ENCODE results near the gene PPRC1. TPM values are rescaled to one million over a fixed set of nuclear protein-coding genes. Genes with fewer than 3 reads are reported as not detected.
A peak's percentile ranks its signal among the peaks of the same experiment; 100 is the strongest.

Gene PPRC1
- total RNA-seq, 1 donor from 2014 or later, result 8.4 TPM

- peak; percentile 33 for DNase-seq
These were observed 13.3 kb upstream of the PPRC1 start for GRCh38 chr10:102119417-102120141.

GRCh38 chr10:102120142-102120990 is 12.5 kb upstream of the PPRC1 start, which contains the start of gene LDB1:
TSS of gene LDB1 (minus strand) at chr10:102120368. CDS start at chr10:102120110, 258 bp downstream.
- peak; percentile 82 for DNase-seq

- DNase-seq, result peak; percentile 59
These were observed 11.7 kb upstream of the PPRC1 start for GRCh38 chr10:102120991-102121738.

GRCh38 chr10:102121739-102122372 is 11.0 kb upstream of the PPRC1 start:
- no peak for DNase-seq

GRCh38 chr10:102122450-102122849 is 10.4 kb upstream of the PPRC1 start:
- no peak for DNase-seq

GRCh38 chr10:102123223-102123622 is 9.6 kb upstream of the PPRC1 start:
- no peak for DNase-seq

GRCh38 chr10:102131286-102132170 is 1.3 kb upstream of the PPRC1 start:
- no peak for DNase-seq

- no peak for DNase-seq
These were observed 662 bp upstream of the PPRC1 start for GRCh38 chr10:102132193-102132562.

- DNase-seq, result peak; percentile 55
These were observed 744 bp downstream of the PPRC1 start for GRCh38 chr10:102133373-102134195.

- DNase-seq, result no peak
These were observed 1.6 kb downstream of the PPRC1 start for GRCh38 chr10:102134416-102134815.

GRCh38 chr10:102135956-102136526 is 3.2 kb downstream of the PPRC1 start:
- DNase-seq, result no peak

GRCh38 chr10:102139281-102140110 is 6.7 kb downstream of the PPRC1 start:
- DNase-seq, result no peak

- DNase-seq, result no peak
These were observed 7.4 kb downstream of the PPRC1 start for GRCh38 chr10:102140218-102140617.

- no peak for DNase-seq
These were observed 8.2 kb downstream of the PPRC1 start for GRCh38 chr10:102140913-102141540.

- no peak for DNase-seq
These were observed 8.8 kb downstream of the PPRC1 start for GRCh38 chr10:102141583-102142107.

- DNase-seq, result no peak
These were observed 14.2 kb downstream of the PPRC1 start for GRCh38 chr10:102146971-102147428.

- DNase-seq, result no peak
These were observed 14.7 kb downstream of the PPRC1 start for GRCh38 chr10:102147561-102147960.

GRCh38 chr10:102148275-102148674 is 15.4 kb downstream of the PPRC1 start:
- no peak for DNase-seq
